Measurements from ENCODE around the gene OR1B1. TPM values are rescaled to one million over a fixed set of nuclear protein-coding genes. Genes with fewer than 3 reads are reported as not detected.

OR1B1 gene
- total RNA-seq, 1 experiment from 2014 or later: not detected

DNA sequence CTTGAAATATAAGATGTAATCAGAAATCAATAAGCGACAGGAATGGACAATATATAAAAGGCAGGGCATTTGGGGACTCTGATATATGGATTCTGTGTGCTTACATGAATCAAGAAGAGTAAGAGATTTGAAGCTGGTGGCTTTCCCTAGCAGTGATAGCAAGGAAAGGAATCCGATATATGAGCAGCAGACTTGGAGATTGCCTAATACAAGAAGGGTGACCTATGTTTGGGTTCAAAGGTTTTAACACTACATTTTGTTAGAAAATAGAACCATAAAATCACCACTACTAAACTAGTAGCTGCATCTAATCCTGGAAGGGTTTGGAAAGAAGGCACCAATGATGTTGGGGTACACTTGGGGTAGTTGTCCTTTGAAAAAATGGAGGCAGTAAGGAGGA is 15.1 kb upstream of the OR1B1 start:
- Histone ChIP-seq H3K27me3 (replicated peaks; ENCODE audit: insufficient read depth, low read depth, low read length, poor library complexity) (peaks cover 45% of the 10 kb centered on the region), H3K4me1 (ENCODE audit: insufficient read depth, low read length, poor library complexity, severe bottlenecking) (no peaks in the 10 kb centered on the region), H3K4me3 (ENCODE audit: low read depth, low read length, poor library complexity, severe bottlenecking) (no peak overlapping the region), H3K27ac (ENCODE audit: low read depth, low read length, poor library complexity, severe bottlenecking) (no peak overlapping the region), H3K9me3 (ENCODE audit: low read depth, low read length, poor library complexity, severe bottlenecking) (no peaks in the 10 kb centered on the region), H3K36me3 (ENCODE audit: insufficient read depth, low read length, poor library complexity, severe bottlenecking) (no peaks in the 10 kb centered on the region)
- no peak for DNase-seq (ENCODE audit: low spot score)
- BruUV-seq (replicated peaks): no TSS peak
- intact Hi-C loops (cut with micrococcal nuclease; ENCODE audit: unreplicated experiment): no loop called here
- ChIA-PET POLR2A (ENCODE audit: low non-redundant PET) (no interaction called here), CTCF (no interaction called here)
- TF ChIP-seq, protein P1, sequence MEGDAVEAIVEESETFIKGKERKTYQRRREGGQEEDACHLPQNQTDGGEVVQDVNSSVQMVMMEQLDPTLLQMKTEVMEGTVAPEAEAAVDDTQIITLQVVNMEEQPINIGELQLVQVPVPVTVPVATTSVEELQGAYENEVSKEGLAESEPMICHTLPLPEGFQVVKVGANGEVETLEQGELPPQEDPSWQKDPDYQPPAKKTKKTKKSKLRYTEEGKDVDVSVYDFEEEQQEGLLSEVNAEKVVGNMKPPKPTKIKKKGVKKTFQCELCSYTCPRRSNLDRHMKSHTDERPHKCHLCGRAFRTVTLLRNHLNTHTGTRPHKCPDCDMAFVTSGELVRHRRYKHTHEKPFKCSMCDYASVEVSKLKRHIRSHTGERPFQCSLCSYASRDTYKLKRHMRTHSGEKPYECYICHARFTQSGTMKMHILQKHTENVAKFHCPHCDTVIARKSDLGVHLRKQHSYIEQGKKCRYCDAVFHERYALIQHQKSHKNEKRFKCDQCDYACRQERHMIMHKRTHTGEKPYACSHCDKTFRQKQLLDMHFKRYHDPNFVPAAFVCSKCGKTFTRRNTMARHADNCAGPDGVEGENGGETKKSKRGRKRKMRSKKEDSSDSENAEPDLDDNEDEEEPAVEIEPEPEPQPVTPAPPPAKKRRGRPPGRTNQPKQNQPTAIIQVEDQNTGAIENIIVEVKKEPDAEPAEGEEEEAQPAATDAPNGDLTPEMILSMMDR (conservative IDR thresholded peaks at IDR 0.05; ENCODE audit: low read depth, low read length): no peak
- no peak for TF ChIP-seq EZH2 (IDR thresholded peaks at IDR 0.05; ENCODE audit: borderline replicate concordance, low read depth, low read length, poor library complexity, severe bottlenecking)

DNA sequence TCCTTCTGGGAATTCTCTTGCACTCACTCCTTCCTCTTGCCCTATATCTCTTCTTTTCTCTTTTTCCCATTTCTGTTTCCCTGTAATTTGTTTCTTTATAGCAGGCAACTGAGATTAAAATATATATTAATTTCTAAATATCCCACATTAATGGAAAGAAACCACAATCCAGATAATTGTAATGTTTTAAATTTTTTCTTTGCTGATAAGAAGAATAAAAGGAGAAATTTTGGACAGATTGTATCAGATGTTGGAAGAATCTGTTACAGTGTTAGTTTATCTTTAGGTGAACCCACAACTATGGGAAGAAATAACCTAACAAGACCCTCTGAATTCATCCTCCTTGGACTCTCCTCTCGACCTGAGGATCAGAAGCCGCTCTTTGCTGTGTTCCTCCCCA is 4.0 kb upstream of the OR1B1 start, which contains the start of gene OR1L1:
OR1L1 (plus strand) TSS at position 301 of the 400 bp plus-strand sequence; CDS start at position 301, 0 bp downstream.
- ChIA-PET CTCF (no interaction called here), POLR2A (ENCODE audit: low non-redundant PET) (no interaction called here)
- BruUV-seq (replicated peaks): no TSS peak
- Histone ChIP-seq H3K27me3 (replicated peaks; ENCODE audit: insufficient read depth, low read depth, low read length, poor library complexity) (peaks cover 54% of the 10 kb centered on the region), H3K9me3 (ENCODE audit: low read depth, low read length, poor library complexity, severe bottlenecking) (no peaks in the 10 kb centered on the region), H3K36me3 (ENCODE audit: insufficient read depth, low read length, poor library complexity, severe bottlenecking) (no peaks in the 10 kb centered on the region), H3K27ac (ENCODE audit: low read depth, low read length, poor library complexity, severe bottlenecking) (no peak within 1 kb of the TSS), H3K4me3 (ENCODE audit: low read depth, low read length, poor library complexity, severe bottlenecking) (no peak within 1 kb of the TSS), H3K4me1 (ENCODE audit: insufficient read depth, low read length, poor library complexity, severe bottlenecking) (no peaks in the 10 kb centered on the region)
- no peak for DNase-seq (ENCODE audit: low spot score)
- TF ChIP-seq, protein P1 (conservative IDR thresholded peaks at IDR 0.05; ENCODE audit: low read depth, low read length): no peak
- no peak for TF ChIP-seq EZH2 (IDR thresholded peaks at IDR 0.05; ENCODE audit: borderline replicate concordance, low read depth, low read length, poor library complexity, severe bottlenecking)
- intact Hi-C loops (cut with micrococcal nuclease; ENCODE audit: unreplicated experiment): no loop called here

DNA sequence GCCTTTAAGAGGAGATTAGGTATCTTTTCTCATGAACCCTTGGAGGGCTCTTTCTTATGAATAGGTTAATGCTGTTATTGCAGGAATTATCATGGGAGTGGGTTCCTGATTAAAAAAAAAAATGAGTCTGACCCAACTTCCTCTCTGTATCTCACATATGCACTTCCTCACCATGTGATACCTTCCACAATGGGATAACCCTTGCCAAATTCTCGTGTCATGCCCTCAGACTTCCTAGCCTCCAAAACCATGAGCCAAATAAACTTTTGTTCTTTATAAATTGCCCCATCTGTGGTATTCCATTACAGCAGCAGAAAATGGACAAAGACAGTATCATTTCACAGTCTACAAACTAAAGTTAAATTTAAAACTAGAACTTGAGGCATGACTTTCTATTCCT is 1.0 kb downstream of the OR1B1 start:
- Histone ChIP-seq H3K9me3 (ENCODE audit: low read depth, low read length, poor library complexity, severe bottlenecking) (no peaks in the 10 kb centered on the region), H3K36me3 (ENCODE audit: insufficient read depth, low read length, poor library complexity, severe bottlenecking) (no peaks in the 10 kb centered on the region), H3K4me1 (ENCODE audit: insufficient read depth, low read length, poor library complexity, severe bottlenecking) (no peaks in the 10 kb centered on the region), H3K4me3 (ENCODE audit: low read depth, low read length, poor library complexity, severe bottlenecking) (no peak overlapping the region), H3K27me3 (replicated peaks; ENCODE audit: insufficient read depth, low read depth, low read length, poor library complexity) (peaks cover 39% of the 10 kb centered on the region), H3K27ac (ENCODE audit: low read depth, low read length, poor library complexity, severe bottlenecking) (no peak overlapping the region)
- TF ChIP-seq, protein P1 (conservative IDR thresholded peaks at IDR 0.05; ENCODE audit: low read depth, low read length): no peak
- no peak for TF ChIP-seq EZH2 (IDR thresholded peaks at IDR 0.05; ENCODE audit: borderline replicate concordance, low read depth, low read length, poor library complexity, severe bottlenecking)
- no peak for DNase-seq (ENCODE audit: low spot score)
- POLR2A ChIA-PET (ENCODE audit: low non-redundant PET): no interaction called here
- intact Hi-C loops (cut with micrococcal nuclease; ENCODE audit: unreplicated experiment): no loop called here
- BruUV-seq (replicated peaks): no TSS peak
- CTCF ChIA-PET: no interaction called here
